Thoracic aorta (tissue), 2 donors: ENCODE results near the gene LTB. TPM values are rescaled to one million over a fixed set of nuclear protein-coding genes. Genes with fewer than 3 reads are reported as not detected.

Experiments used
- ATAC-seq: fragments of 150-250 bp; one replicate; pipeline ENCODE4 v1.8.0; 2017; ENCODE audit warnings: low read depth; ENCODE audit not compliant: insufficient number of reproducible peaks, low FRiP score
- DNase-seq: peaks from one replicate; pipeline ENCODE4 v3.0.0-alpha.2; 2020; ENCODE audit warnings: low spot score
- H3K27ac ChIP-seq, 2 donors: fragments of 200-600 bp; sonication (generic); 1 replicate in 1 of 2; 2 replicates in 1 of 2; pipeline ENCODE4 v1.5.1; 2016; ENCODE audit warnings: mild to moderate bottlenecking in 2 of 2, moderate library complexity in 2 of 2
- H3K27me3 ChIP-seq: fragments of 200-600 bp; sonication (generic); replicated peaks from 2 replicates; pipeline ENCODE4 v1.6.0; 2016; ENCODE audit warnings: mild to moderate bottlenecking; ENCODE audit not compliant: insufficient read depth
- H3K36me3 ChIP-seq: fragments of 200-600 bp; sonication (generic); one replicate; pipeline ENCODE4 v1.5.1; 2016
- H3K4me1 ChIP-seq, 2 donors: fragments of 200-600 bp; sonication (generic); 1 replicate in 1 of 2; 2 replicates in 1 of 2; pipeline versions ENCODE4 v1.5.1 to v1.6.0; 2016; ENCODE audit warnings: low read depth in 2 of 2, mild to moderate bottlenecking in 1 of 2; ENCODE audit not compliant: control insufficient read depth in 1 of 2
- H3K4me3 ChIP-seq: fragments of 200-600 bp; sonication (generic); 2 replicates; pipeline ENCODE4 v1.5.1; 2016; ENCODE audit warnings: mild to moderate bottlenecking
- H3K9me3 ChIP-seq: fragments of 200-600 bp; sonication (generic); 2 replicates; pipeline ENCODE4 v1.5.1; 2016
- total RNA-seq, 2 donors: library from RNA; depleted of rRNA; stranded (reverse); fragments of >200 nt; gene quantifications; one replicate each; pipeline versions ENCODE4 v1.1.0 to v1.2.3, GENCODE V29; 2016
- TF ChIP-seq, protein P1 (sequence below): fragments of 200-600 bp; sonication (generic); IDR thresholded peaks from one replicate; pipeline ENCODE4 v1.5.1; 2019; ENCODE audit warnings: antibody characterized with exemption

The LTB gene
- total RNA-seq, 2 donors from 2014 or later = not detected

DNA sequence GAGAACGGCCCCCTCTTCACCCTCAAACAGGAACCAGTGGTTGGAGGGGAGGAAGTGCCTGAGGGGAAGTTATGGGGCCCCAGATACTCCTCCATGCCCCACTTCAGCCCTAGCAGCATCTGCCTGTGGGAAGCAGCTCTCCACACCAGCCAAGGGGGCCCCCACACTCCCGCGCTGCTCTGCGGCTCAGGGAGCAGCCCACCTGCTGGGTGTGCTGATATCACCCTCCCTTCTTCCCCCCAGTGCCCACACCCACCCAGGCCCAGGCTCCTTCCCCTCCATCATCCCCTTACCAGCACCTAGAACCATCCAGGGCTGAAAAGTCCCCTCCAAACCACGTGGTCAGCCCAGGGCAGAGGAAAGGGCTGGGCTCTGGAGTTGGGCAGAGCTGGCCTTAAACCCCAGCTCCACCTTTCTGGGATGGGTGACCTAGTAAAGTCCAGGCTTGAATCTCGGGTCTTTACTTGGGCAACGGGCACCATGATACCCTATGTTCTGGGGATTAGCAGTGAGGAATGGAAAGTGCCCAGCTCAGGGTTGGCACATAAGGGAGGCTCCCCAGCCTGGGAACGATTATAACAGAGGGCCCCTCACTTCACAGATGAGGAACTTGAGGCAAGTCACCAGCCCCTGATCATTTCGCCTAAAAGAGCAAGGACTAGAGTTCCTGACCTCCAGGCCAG lies 4.5 kb upstream of the LTB start:
- Histone ChIP-seq H3K27ac (peak overlapping the region in 1 of 2 donors; percentile 19), H3K4me3 (peak overlapping the region; percentile 25), H3K36me3 (no peaks in the 10 kb centered on the region), H3K4me1 (peaks cover 5 to 8% of the 10 kb centered on the region in 2 donors), H3K27me3 (no peaks in the 10 kb centered on the region), H3K9me3 (no peaks in the 10 kb centered on the region)
- DNase-seq (no peak), ATAC-seq (no peak)
- TF ChIP-seq, protein P1, sequence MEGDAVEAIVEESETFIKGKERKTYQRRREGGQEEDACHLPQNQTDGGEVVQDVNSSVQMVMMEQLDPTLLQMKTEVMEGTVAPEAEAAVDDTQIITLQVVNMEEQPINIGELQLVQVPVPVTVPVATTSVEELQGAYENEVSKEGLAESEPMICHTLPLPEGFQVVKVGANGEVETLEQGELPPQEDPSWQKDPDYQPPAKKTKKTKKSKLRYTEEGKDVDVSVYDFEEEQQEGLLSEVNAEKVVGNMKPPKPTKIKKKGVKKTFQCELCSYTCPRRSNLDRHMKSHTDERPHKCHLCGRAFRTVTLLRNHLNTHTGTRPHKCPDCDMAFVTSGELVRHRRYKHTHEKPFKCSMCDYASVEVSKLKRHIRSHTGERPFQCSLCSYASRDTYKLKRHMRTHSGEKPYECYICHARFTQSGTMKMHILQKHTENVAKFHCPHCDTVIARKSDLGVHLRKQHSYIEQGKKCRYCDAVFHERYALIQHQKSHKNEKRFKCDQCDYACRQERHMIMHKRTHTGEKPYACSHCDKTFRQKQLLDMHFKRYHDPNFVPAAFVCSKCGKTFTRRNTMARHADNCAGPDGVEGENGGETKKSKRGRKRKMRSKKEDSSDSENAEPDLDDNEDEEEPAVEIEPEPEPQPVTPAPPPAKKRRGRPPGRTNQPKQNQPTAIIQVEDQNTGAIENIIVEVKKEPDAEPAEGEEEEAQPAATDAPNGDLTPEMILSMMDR = no peak

DNA sequence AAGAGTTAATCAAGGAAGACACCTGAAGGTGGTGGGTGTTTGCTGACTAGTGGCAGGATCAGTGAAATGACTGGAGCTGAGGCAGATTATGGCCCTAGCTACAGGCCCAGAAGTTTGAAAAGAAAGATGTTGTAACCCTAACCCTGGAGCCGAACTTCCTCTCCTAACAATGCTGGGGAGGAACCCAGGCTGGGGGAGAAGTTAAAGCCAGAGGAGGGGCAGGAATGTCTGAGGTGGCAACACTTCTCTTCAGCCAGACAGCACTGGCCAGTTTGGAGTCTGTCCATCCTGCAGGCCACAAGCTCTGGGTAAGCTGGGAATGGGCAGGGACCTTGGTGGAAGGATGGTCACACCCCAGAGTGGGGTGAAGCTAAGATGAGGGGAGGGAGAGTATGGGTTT lies 3.8 kb upstream of the LTB start, which contains the start of gene LST1:
TSS of gene LST1 (plus strand) at position 270 of the 400 bp plus-strand sequence. CDS start 1,023 bp downstream, outside the sequence.
- Histone ChIP-seq H3K27me3 (no peaks in the 10 kb centered on the region), H3K4me3 (peak within 1 kb of the TSS; percentile 25), H3K4me1 (peaks cover 5 to 11% of the 10 kb centered on the region in 2 donors), H3K27ac (peak within 1 kb of the TSS in 1 of 2 donors; percentile 19), H3K9me3 (no peaks in the 10 kb centered on the region), H3K36me3 (no peaks in the 10 kb centered on the region)
- TF ChIP-seq, protein P1 = no peak
- DNase-seq (no peak), ATAC-seq (no peak)

DNA sequence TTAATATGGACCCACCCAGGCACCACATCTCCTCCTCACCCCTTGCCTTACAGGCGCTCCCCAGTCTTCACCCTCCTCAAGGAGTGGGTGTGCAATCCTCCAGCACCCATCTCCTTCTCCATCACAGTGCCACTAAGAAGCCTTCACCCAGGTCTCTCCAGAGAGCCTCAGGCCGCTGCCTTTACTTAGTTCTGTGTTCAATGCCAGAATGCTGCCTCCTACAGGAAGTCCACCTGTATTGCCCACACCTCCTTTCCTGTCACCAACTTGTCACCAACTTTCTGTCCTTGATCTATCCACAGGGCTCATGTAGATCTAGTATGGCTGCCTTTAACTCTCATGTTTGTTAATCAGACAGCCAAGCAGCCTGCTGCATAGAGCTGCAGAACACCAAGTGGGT lies 3.3 kb upstream of the LTB start:
- no peaks in the 10 kb centered on the region for H3K36me3 ChIP-seq
- ATAC-seq (no peak), DNase-seq (no peak)
- no peak overlapping the region for H3K27ac ChIP-seq
- peaks cover 7 to 15% of the 10 kb centered on the region in 2 donors for H3K4me1 ChIP-seq
- TF ChIP-seq, protein P1 = no peak
- H3K27me3 ChIP-seq = no peaks in the 10 kb centered on the region
- no peak overlapping the region for H3K4me3 ChIP-seq
- H3K9me3 ChIP-seq = no peaks in the 10 kb centered on the region

- Histone ChIP-seq H3K9me3 (no peaks in the 10 kb centered on the region), H3K4me1 (peaks cover 8 to 17% of the 10 kb centered on the region in 2 donors), H3K27ac (peak overlapping the region; percentile 70 to 76), H3K4me3 (peak overlapping the region; percentile 94), H3K27me3 (no peaks in the 10 kb centered on the region), H3K36me3 (no peaks in the 10 kb centered on the region)
- ATAC-seq (no peak), DNase-seq (no peak)
- TF ChIP-seq, protein P1 = no peak
These were observed 592 bp downstream of the LTB start for GRCh38 chr6:31581434-31582229.

DNA sequence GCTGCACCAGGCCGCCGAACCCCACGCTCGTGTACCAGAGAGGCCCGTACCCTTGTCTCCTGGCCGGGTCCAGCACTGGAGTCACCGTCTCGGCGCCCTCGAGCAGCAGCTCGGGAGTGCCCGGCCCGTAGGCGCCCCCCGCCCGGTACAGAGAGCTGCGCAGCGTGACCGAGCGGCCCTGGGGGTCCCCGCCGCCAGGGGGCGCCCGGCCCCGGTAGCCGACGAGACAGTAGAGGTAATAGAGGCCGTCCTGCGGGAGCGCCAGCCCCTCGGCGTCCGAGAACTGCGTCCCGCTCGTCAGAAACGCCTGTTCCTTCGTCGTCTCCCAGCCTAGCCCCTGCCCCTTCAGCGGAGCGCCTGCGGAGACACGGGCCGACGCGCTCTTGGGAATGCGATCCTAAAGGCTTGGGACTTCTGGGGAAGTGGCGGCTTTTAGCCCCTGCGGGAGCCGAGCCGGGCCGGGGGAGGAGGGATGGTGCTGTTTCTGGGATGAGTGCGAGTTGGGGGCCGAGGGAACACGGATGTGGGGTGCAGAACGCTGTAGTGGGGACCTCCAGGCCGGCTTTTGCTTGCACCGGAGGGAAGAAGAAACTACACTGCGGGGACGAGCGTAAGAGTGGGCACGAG lies 1.3 kb downstream of the LTB start:
- peak; percentile 34 for DNase-seq
- TF ChIP-seq, protein P1 = peak; percentile 98
- Histone ChIP-seq H3K27ac (peak overlapping the region; percentile 70 to 76), H3K27me3 (no peaks in the 10 kb centered on the region), H3K36me3 (no peaks in the 10 kb centered on the region), H3K4me1 (peaks cover 8 to 17% of the 10 kb centered on the region in 2 donors), H3K9me3 (no peaks in the 10 kb centered on the region), H3K4me3 (peak overlapping the region; percentile 94)
- ATAC-seq = peak; percentile 74
